22Rv1 (cell line): ENCODE data around the gene HSD17B7.
"Not testable (repeated sequence)": the region's sequence is repeated elsewhere in the genome, so short reads cannot be mapped to it uniquely, and the experiment has no call there.

Experiments used
- ZFX ChIP-seq: fragments of 450-650 bp; IDR thresholded peaks from 2 replicates; pipeline ENCODE4 v1.6.1; 2017; ENCODE audit warnings: antibody characterized with exemption, borderline replicate concordance
- TF ChIP-seq, protein P1 (sequence below): fragments of 450-650 bp; IDR thresholded peaks from 2 replicates; pipeline ENCODE4 v1.5.1; 2017; ENCODE audit warnings: mild to moderate bottlenecking

GRCh38 chr1:162784926-162785325 is 5.6 kb upstream of the HSD17B7 start:
- TF ChIP-seq, protein P1, sequence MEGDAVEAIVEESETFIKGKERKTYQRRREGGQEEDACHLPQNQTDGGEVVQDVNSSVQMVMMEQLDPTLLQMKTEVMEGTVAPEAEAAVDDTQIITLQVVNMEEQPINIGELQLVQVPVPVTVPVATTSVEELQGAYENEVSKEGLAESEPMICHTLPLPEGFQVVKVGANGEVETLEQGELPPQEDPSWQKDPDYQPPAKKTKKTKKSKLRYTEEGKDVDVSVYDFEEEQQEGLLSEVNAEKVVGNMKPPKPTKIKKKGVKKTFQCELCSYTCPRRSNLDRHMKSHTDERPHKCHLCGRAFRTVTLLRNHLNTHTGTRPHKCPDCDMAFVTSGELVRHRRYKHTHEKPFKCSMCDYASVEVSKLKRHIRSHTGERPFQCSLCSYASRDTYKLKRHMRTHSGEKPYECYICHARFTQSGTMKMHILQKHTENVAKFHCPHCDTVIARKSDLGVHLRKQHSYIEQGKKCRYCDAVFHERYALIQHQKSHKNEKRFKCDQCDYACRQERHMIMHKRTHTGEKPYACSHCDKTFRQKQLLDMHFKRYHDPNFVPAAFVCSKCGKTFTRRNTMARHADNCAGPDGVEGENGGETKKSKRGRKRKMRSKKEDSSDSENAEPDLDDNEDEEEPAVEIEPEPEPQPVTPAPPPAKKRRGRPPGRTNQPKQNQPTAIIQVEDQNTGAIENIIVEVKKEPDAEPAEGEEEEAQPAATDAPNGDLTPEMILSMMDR, result not testable (repeated sequence)
- TF ChIP-seq ZFX, result not testable (repeated sequence)
